Bronchial epithelial cell (primary cell): ENCODE measurements around the gene COMP. TPM values are rescaled to one million over a fixed set of nuclear protein-coding genes. Genes with fewer than 3 reads are reported as not detected.

Source experiments
- DNase-seq: peaks from one replicate; pipeline ENCODE4 v3.0.0-alpha.2; 2010; ENCODE audit warnings: low read depth
- FAIRE-seq: peaks from 2 replicates; lab custom pipeline; 2011; peaks lifted over from hg19 to GRCh38; lab: Jason Lieb, UNC
- H3K27me3 ChIP-seq: 2 replicates; pipeline ENCODE4 v1.5.1; 2011; ENCODE audit warnings: low read length; ENCODE audit not compliant: control insufficient read depth, insufficient read depth
- H3K36me3 ChIP-seq: 2 replicates; pipeline ENCODE4 v1.5.1; 2011; ENCODE audit warnings: low read length; ENCODE audit not compliant: control insufficient read depth, insufficient read depth
- H3K4me3 ChIP-seq: 2 replicates; pipeline ENCODE4 v1.5.1; 2011; ENCODE audit warnings: mild to moderate bottlenecking, low read depth, low read length, control low read depth
- total RNA-seq: library from RNA; depleted of rRNA; stranded (reverse); fragments of >200 nt; gene quantifications from 2 replicates; pipeline ENCODE4 v1.2.1, GENCODE V29; 2014
- TF ChIP-seq, protein P1 (sequence below): IDR thresholded peaks from 2 replicates; pipeline ENCODE4 v1.5.1; 2011; ENCODE audit warnings: mild to moderate bottlenecking, moderate library complexity, low read length, control low read depth, inconsistent platforms; ENCODE audit not compliant: insufficient read depth, severe bottlenecking

Gene COMP
- total RNA-seq, 1 donor from 2014 or later: not detected

GRCh38 chr19:18793144-18794028 lies 2.3 kb upstream of the COMP start:
- peaks cover 27% of the 10 kb centered on the region for H3K27me3 ChIP-seq
- FAIRE-seq: no peak

DNA sequence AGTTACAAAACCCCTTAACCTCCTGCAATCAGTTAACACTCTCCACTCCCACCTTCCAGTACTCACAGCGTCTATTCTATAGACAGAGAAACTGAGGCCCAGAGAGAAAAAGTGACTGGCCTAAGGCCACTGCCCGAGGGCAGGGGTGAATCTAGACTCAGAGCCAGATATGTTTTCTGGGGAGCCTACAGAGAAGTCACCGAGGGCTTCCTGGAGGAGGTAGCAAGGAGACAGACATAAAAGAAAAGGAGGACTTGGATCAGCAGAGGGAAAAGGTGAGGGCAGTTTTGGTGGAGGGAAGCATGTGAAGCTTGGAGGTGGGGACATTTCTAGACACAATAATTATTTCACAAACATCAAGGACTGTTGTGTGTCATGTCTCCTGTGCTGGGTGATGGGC lies 1.6 kb upstream of the COMP start:
- FAIRE-seq: no peak
- H3K4me3 ChIP-seq: no peak overlapping the region
- DNase-seq: no peak
- H3K36me3 ChIP-seq: no peaks in the 10 kb centered on the region
- H3K27me3 ChIP-seq: peaks cover 31% of the 10 kb centered on the region
- TF ChIP-seq, protein P1, sequence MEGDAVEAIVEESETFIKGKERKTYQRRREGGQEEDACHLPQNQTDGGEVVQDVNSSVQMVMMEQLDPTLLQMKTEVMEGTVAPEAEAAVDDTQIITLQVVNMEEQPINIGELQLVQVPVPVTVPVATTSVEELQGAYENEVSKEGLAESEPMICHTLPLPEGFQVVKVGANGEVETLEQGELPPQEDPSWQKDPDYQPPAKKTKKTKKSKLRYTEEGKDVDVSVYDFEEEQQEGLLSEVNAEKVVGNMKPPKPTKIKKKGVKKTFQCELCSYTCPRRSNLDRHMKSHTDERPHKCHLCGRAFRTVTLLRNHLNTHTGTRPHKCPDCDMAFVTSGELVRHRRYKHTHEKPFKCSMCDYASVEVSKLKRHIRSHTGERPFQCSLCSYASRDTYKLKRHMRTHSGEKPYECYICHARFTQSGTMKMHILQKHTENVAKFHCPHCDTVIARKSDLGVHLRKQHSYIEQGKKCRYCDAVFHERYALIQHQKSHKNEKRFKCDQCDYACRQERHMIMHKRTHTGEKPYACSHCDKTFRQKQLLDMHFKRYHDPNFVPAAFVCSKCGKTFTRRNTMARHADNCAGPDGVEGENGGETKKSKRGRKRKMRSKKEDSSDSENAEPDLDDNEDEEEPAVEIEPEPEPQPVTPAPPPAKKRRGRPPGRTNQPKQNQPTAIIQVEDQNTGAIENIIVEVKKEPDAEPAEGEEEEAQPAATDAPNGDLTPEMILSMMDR: no peak

More at GRCh38 chr19:18793144-18794028, 2.3 kb upstream of the COMP start:
- TF ChIP-seq, protein P1: no peak
- no peaks in the 10 kb centered on the region for H3K36me3 ChIP-seq
- no peak for DNase-seq
- no peak overlapping the region for H3K4me3 ChIP-seq

GRCh38 chr19:18791315-18791678 lies 192 bp upstream of the COMP start:
- Histone ChIP-seq H3K4me3 (no peak overlapping the region), H3K36me3 (no peaks in the 10 kb centered on the region), H3K27me3 (peaks cover 39% of the 10 kb centered on the region)
- DNase-seq: no peak
- FAIRE-seq: no peak
- TF ChIP-seq, protein P1: no peak

DNA sequence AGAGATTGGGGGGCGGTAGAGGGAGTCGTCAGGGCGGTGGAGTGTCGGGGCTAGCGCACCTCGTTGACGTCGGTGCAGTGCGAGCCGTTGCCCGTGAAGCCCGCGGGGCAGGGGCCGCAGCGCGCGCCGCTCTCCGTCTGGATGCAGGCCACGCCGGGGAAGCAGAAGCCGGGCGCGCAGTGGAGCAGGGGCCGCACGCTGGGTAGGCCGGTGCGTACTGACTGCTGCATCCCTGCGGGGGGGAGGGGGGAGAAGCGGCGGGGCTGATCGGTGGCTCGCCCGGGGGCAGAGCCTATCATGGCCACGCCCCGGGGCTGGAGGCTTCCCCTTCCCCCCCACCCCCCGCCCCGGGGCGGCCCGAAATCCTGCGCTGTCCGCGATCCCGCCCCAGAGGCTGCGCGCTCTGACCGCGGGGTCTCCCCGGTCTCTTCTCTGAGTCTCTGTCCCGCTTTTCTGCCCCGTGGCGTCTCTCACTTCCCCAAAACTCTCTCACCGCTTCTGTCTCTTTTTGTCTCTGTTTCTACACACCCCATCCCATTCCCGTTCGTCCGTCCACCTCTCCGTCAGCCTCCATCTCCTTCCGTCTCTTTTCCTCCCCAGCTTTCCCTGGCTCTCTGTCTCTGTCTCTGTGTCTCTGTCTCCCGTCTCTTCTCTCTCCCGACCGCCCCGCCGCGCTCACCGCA lies 1.1 kb downstream of the COMP start:
- peaks cover 39% of the 10 kb centered on the region for H3K27me3 ChIP-seq
- no peak for FAIRE-seq

DNA sequence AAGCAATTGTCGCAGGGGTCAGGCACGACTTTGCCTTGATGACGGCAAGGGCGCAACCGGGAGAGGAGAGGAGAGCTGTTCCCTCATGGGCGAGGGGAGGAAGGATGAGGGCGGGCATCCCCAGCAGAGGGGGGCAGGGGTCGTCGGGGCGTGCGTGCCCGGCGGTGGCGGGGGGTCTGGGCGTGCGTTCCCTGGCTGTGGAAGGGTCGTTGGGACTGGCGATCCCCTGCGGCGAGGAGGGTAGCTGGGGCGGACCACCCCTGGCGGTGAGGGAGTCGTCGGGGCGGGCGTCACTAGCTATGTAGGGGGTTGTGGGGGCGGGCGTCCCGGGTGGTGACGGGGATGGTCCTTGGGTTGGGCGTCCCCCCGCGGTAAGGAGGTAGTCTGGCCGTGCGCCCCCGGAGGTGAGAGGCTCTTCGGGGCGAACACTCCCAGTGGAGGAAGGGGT lies 1.7 kb downstream of the COMP start:
- no peak overlapping the region for H3K4me3 ChIP-seq
- FAIRE-seq: no peak
- peaks cover 41% of the 10 kb centered on the region for H3K27me3 ChIP-seq
- no peak for DNase-seq
- H3K36me3 ChIP-seq: no peaks in the 10 kb centered on the region
- TF ChIP-seq, protein P1: no peak

More for the DNA sequence above, 1.1 kb downstream of the COMP start:
- no peak for DNase-seq
- H3K4me3 ChIP-seq: no peak overlapping the region
- TF ChIP-seq, protein P1: no peak
- no peaks in the 10 kb centered on the region for H3K36me3 ChIP-seq
